K562 (cell line): ENCODE measurements around the gene DCAF15. TPM values are rescaled to one million over a fixed set of nuclear protein-coding genes. Genes with fewer than 3 reads are reported as not detected.

Experiments
- ATF1 ChIP-seq, 2 experiments: fragments of 450-650 bp in 1 of 2; IDR thresholded peaks; 2 replicates each; pipeline ENCODE4 v1.6.1; 2016; ENCODE audit warnings: missing compliant biosample characterization in 1 of 2, missing genetic modification characterization in 1 of 2
- ATF7 ChIP-seq: fragments of 450-650 bp; IDR thresholded peaks from 2 replicates; pipeline ENCODE4 v1.7.1; 2014; ENCODE audit warnings: mild to moderate bottlenecking, moderate library complexity
- CHCHD3 ChIP-seq: fragments of 250-450 bp; sonication (Bioruptor Pico); IDR thresholded peaks from 2 replicates; pipeline ENCODE4 v2.1.2; 2022; ENCODE audit warnings: mild to moderate bottlenecking
- CTCFL ChIP-seq: IDR thresholded peaks from 2 replicates; pipeline ENCODE4 v1.6.1; 2011; ENCODE audit warnings: borderline replicate concordance, low read depth, mild to moderate bottlenecking, moderate library complexity, low read length; ENCODE audit not compliant: insufficient read depth, poor library complexity, severe bottlenecking
- FOXP1 ChIP-seq: sonication (generic); formaldehyde crosslinking; IDR thresholded peaks from 2 replicates; pipeline ENCODE4 v1.8.0; 2022; ENCODE audit warnings: mild to moderate bottlenecking, missing genetic modification reagents
- GABPA ChIP-seq: fragments of 200-800 bp; sonication (Bioruptor generic); conservative IDR thresholded peaks from 2 replicates; pipeline ENCODE4 v1.6.1; 2016; ENCODE audit warnings: low read depth, missing genetic modification characterization, missing compliant biosample characterization
- GTF2A2 ChIP-seq: IDR thresholded peaks from 2 replicates; pipeline ENCODE4 v1.6.1; 2016; ENCODE audit warnings: mild to moderate bottlenecking, missing genetic modification characterization, missing compliant biosample characterization
- HMG20B ChIP-seq: fragments of 250-450 bp; sonication (Bioruptor Pico); IDR thresholded peaks from 2 replicates; pipeline ENCODE4 v1.5.0; 2021; ENCODE audit warnings: mild to moderate bottlenecking
- KAT2B ChIP-seq: IDR thresholded peaks from one replicate; pipeline ENCODE4 v1.6.1; 2012; ENCODE audit warnings: low read depth, mild to moderate bottlenecking, control low read depth, inconsistent platforms, low read length, moderate library complexity
- MEIS2 ChIP-seq: fragments of 450-650 bp; IDR thresholded peaks from 2 replicates; pipeline ENCODE4 v1.6.1; 2014; ENCODE audit warnings: mild to moderate bottlenecking; ENCODE audit not compliant: partially characterized antibody
- NFRKB ChIP-seq: fragments of 450-650 bp; IDR thresholded peaks from 2 replicates; pipeline ENCODE4 v1.6.1; 2016; ENCODE audit warnings: low read depth
- NR0B1 ChIP-seq: fragments of 450-650 bp; IDR thresholded peaks from one replicate; pipeline ENCODE4 v1.6.1; 2018; ENCODE audit warnings: mild to moderate bottlenecking, moderate library complexity; ENCODE audit not compliant: partially characterized antibody
- NR4A1 ChIP-seq, 2 experiments: fragments of 250-450 bp in 1 of 2; fragments of 450-650 bp in 1 of 2; sonication (Bioruptor Pico) in 1 of 2; IDR thresholded peaks; 2 replicates each; pipeline versions ENCODE4 v1.4.0 to v1.6.1; 2016 to 2020; ENCODE audit warnings: mild to moderate bottlenecking in 2 of 2, missing compliant biosample characterization in 1 of 2, missing genetic modification characterization in 1 of 2, moderate library complexity in 1 of 2
- POLR2B ChIP-seq: fragments of 450-650 bp; IDR thresholded peaks from 2 replicates; pipeline ENCODE4 v1.6.1; 2018; ENCODE audit warnings: low read depth; ENCODE audit not compliant: partially characterized antibody
- POLR2G ChIP-seq: fragments of 200-400 bp; formaldehyde crosslinking; IDR thresholded peaks from 2 replicates; pipeline ENCODE4 v1.6.1; 2017; ENCODE audit warnings: low read depth, mild to moderate bottlenecking, antibody characterized with exemption, low read length, moderate library complexity
- RBM17 ChIP-seq: fragments of 200-400 bp; formaldehyde crosslinking; IDR thresholded peaks from 2 replicates; pipeline ENCODE4 v1.6.1; 2017; ENCODE audit warnings: low read depth, mild to moderate bottlenecking, low read length, borderline replicate concordance
- RBM22 ChIP-seq: fragments of 200-400 bp; formaldehyde crosslinking; IDR thresholded peaks from 2 replicates; pipeline ENCODE4 v1.6.1; 2018; ENCODE audit warnings: low read length, low read depth; ENCODE audit not compliant: poor library complexity, severe bottlenecking
- TCF3 ChIP-seq: sonication (generic); formaldehyde crosslinking; IDR thresholded peaks from 2 replicates; pipeline ENCODE4 v1.4.0; 2020; ENCODE audit warnings: mild to moderate bottlenecking, missing genetic modification reagents
- TCF7L2 ChIP-seq: fragments of 150-350 bp; IDR thresholded peaks from 2 replicates; pipeline ENCODE4 v1.6.1; 2016; ENCODE audit warnings: low read depth, mild to moderate bottlenecking, low read length, moderate library complexity
- TOE1 ChIP-seq, 2 experiments: fragments of 450-650 bp in 1 of 2; sonication (generic) in 1 of 2; formaldehyde crosslinking in 1 of 2; IDR thresholded peaks; 2 replicates each; pipeline versions ENCODE4 v1.7.1 to v1.8.0; 2016 to 2022; ENCODE audit warnings: borderline replicate concordance in 2 of 2, mild to moderate bottlenecking in 2 of 2, antibody characterized with exemption in 1 of 2, inconsistent platforms in 1 of 2, low read depth in 1 of 2, missing genetic modification reagents in 1 of 2, moderate library complexity in 1 of 2
- YY1 ChIP-seq, 3 experiments: IDR thresholded peaks; 2 replicates each; pipeline ENCODE4 v1.6.1; 2011; ENCODE audit warnings: low read length in 2 of 3, mild to moderate bottlenecking in 2 of 3, moderate library complexity in 2 of 3, borderline replicate concordance in 1 of 3, control low read depth in 1 of 3, low read depth in 1 of 3; ENCODE audit not compliant: insufficient read depth in 3 of 3, insufficient replicate concordance in 2 of 3, control insufficient read depth in 1 of 3, insufficient read length in 1 of 3; ENCODE audit errors: extremely low read depth in 1 of 3
- ZNF140 ChIP-seq: fragments of 250-450 bp; sonication (Bioruptor Pico); IDR thresholded peaks from 2 replicates; pipeline ENCODE4 v1.8.0; 2021; ENCODE audit warnings: moderate library complexity, mild to moderate bottlenecking, inconsistent platforms
- ZNF347 ChIP-seq: fragments of 450-650 bp; formaldehyde crosslinking; IDR thresholded peaks from 2 replicates; pipeline ENCODE4 v1.4.0; 2020; ENCODE audit warnings: low read depth, mild to moderate bottlenecking, moderate library complexity
- ZZZ3 ChIP-seq: fragments of 450-650 bp; IDR thresholded peaks from 2 replicates; pipeline ENCODE4 v1.6.1; 2016; ENCODE audit warnings: antibody characterized with exemption, mild to moderate bottlenecking, moderate library complexity
- polyA plus RNA-seq, 8 experiments: library from polyadenylated mRNA; depleted of rRNA in 4 of 8; stranded (reverse) in 5 of 8; unstranded in 3 of 8; fragments of >200 nt; fragmentation: Nextera tagmentation in 2 of 8; fragmentation: Illumina TruSeq in 1 of 8; extraction: Ambion mirVana in 2 of 8; extraction: Trizol in 1 of 8; gene quantifications; 2 replicates each; pipeline versions ENCODE4 v1.2.1 to v1.2.3, GENCODE V29; 2011 to 2014; ENCODE audit warnings: inconsistent platforms in 1 of 8, missing spikeins in 1 of 8
- total RNA-seq, 7 experiments: library from RNA; depleted of rRNA in 6 of 7; stranded (reverse); fragments of >200 nt in 6 of 7; fragmentation: Illumina TruSeq in 2 of 7; extraction: Trizol in 2 of 7; gene quantifications; 2 replicates each; pipeline versions ENCODE4 v1.2.1 to v1.2.3, GENCODE V29; 2011 to 2021; ENCODE audit warnings: low replicate concordance in 1 of 7

DCAF15 gene
- total and polyA plus RNA-seq, 9 of the 15 experiments (the other 6 are each of a cell fraction or from before 2014, with no cell fraction given), result 0.17 to 68.5 (median 27.7) TPM

GRCh38 chr19:14006085-14006765 lies 53.9 kb downstream of the DCAF15 start, which contains the start of gene RFX1 (continued):
- TF ChIP-seq NFRKB, result peak; percentile 70; the same call in 1 of the 2 replicates
- TF ChIP-seq ATF1 (CRISPR knock-in tag; IDR thresholded peaks at IDR 0.05), result peak; percentile 75
- peak; percentile 99; the same call in 1 of the 2 replicates for TF ChIP-seq ATF1 (tag; IDR thresholded peaks at IDR 0.05)
- TF ChIP-seq KAT2B, result no peak
- TF ChIP-seq TCF3 (CRISPR knock-in tag), result no peak
- peak; percentile 74 for TF ChIP-seq GABPA (tag)
- no peak for TF ChIP-seq FOXP1 (CRISPR knock-in tag)
- TF ChIP-seq RBM22, result peak; percentile 100
- no peak for TF ChIP-seq CTCFL
- TF ChIP-seq TCF7L2, result no peak
- TF ChIP-seq MEIS2, result peak; percentile 85
- no peak for TF ChIP-seq ATF7
- no peak for TF ChIP-seq NR4A1 (CRISPR knock-in tag; IDR thresholded peaks at IDR 0.05)
- no peak for TF ChIP-seq NR4A1 (tag; IDR thresholded peaks at IDR 0.05)
- TF ChIP-seq TOE1 (IDR thresholded peaks at IDR 0.05; ENCODE audit: borderline replicate concordance), result no peak
- peak; percentile 37; the same call in 1 of the 2 replicates for TF ChIP-seq TOE1 (CRISPR knock-in tag; IDR thresholded peaks at IDR 0.05; ENCODE audit: borderline replicate concordance, low read depth)
- TF ChIP-seq CHCHD3 (CRISPR knock-in tag), result no peak
- peak; percentile 72 for TF ChIP-seq POLR2G
- no peak for TF ChIP-seq NR0B1
- TF ChIP-seq ZNF347 (CRISPR knock-in tag), result no peak
- TF ChIP-seq ZNF140 (CRISPR knock-in tag), result no peak
- peak; percentile 37 to 86 (median 79) for TF ChIP-seq YY1 (IDR thresholded peaks at IDR 0.05; ENCODE audit: borderline replicate concordance in 1 of 3, control insufficient read depth in 1 of 3, extremely low read depth in 1 of 3, insufficient read depth in 3 of 3, insufficient read length in 1 of 3, insufficient replicate concordance in 2 of 3, low read depth in 1 of 3, low read length in 2 of 3)
- no peak for TF ChIP-seq ZZZ3
- peak; percentile 58; the same call in 1 of the 2 replicates for TF ChIP-seq GTF2A2
- no peak for TF ChIP-seq HMG20B (CRISPR knock-in tag)
- TF ChIP-seq POLR2B, result no peak
- no peak for TF ChIP-seq RBM17
